SK-N-SH (cell line): Measurements from ENCODE around the gene PTPRK.

Experiments used
- CTCF ChIP-seq: fragments of 200-600 bp; sonication (generic); IDR thresholded peaks from 2 replicates; pipeline ENCODE4 v1.6.1; 2017; ENCODE audit warnings: antibody characterized with exemption, mild to moderate bottlenecking, moderate library complexity
- EP300 ChIP-seq, 2 experiments: IDR thresholded peaks; 2 replicates each; pipeline versions ENCODE4 v1.4.0 to v1.6.1; 2012; ENCODE audit warnings: borderline replicate concordance in 1 of 2, low read depth in 1 of 2, low read length in 1 of 2
- FOXJ3 ChIP-seq: sonication (generic); formaldehyde crosslinking; IDR thresholded peaks from 2 replicates; pipeline ENCODE4 v1.5.1; 2020; ENCODE audit warnings: mild to moderate bottlenecking, missing genetic modification reagents
- GABPA ChIP-seq: IDR thresholded peaks from 2 replicates; pipeline ENCODE4 v1.4.0; 2012; ENCODE audit warnings: low read depth, mild to moderate bottlenecking
- MAX ChIP-seq: IDR thresholded peaks from 2 replicates; pipeline ENCODE4 v1.4.0; 2012; ENCODE audit warnings: low read depth
- TAF1 ChIP-seq: IDR thresholded peaks from 2 replicates; pipeline ENCODE4 v1.6.1; 2012; ENCODE audit warnings: low read depth, mild to moderate bottlenecking, low read length, moderate library complexity, borderline replicate concordance
- TF ChIP-seq, protein P1 (sequence below): IDR thresholded peaks from 2 replicates; pipeline ENCODE4 v1.4.0; 2012; ENCODE audit warnings: low read depth, borderline replicate concordance

- no peak for TF ChIP-seq FOXJ3 (CRISPR knock-in tag)
- no peak for TF ChIP-seq GABPA
- no peak for TF ChIP-seq CTCF
- TF ChIP-seq EP300 (IDR thresholded peaks at IDR 0.05; ENCODE audit: borderline replicate concordance in 1 of 2, low read depth in 1 of 2, low read length in 1 of 2), result no peak
- TF ChIP-seq TAF1, result no peak
- no peak for TF ChIP-seq MAX
- TF ChIP-seq, protein P1, sequence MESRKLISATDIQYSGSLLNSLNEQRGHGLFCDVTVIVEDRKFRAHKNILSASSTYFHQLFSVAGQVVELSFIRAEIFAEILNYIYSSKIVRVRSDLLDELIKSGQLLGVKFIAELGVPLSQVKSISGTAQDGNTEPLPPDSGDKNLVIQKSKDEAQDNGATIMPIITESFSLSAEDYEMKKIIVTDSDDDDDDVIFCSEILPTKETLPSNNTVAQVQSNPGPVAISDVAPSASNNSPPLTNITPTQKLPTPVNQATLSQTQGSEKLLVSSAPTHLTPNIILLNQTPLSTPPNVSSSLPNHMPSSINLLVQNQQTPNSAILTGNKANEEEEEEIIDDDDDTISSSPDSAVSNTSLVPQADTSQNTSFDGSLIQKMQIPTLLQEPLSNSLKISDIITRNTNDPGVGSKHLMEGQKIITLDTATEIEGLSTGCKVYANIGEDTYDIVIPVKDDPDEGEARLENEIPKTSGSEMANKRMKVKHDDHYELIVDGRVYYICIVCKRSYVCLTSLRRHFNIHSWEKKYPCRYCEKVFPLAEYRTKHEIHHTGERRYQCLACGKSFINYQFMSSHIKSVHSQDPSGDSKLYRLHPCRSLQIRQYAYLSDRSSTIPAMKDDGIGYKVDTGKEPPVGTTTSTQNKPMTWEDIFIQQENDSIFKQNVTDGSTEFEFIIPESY, result no peak
Measured at GRCh38 chr6:128131036-128131435, 389.4 kb downstream of the PTPRK start.
